ENCODE results near the gene SMAD3. TPM values are rescaled to one million over a fixed set of nuclear protein-coding genes. Genes with fewer than 3 reads are reported as not detected.
A peak's percentile ranks its signal among the peaks of the same experiment; 100 is the strongest.

The SMAD3 gene
- total and polyA plus RNA-seq, 2 of the 8 experiments (the other 6 are each of a cell fraction or from before 2014, with no cell fraction given) = 10.1 to 12.4 TPM

DNA sequence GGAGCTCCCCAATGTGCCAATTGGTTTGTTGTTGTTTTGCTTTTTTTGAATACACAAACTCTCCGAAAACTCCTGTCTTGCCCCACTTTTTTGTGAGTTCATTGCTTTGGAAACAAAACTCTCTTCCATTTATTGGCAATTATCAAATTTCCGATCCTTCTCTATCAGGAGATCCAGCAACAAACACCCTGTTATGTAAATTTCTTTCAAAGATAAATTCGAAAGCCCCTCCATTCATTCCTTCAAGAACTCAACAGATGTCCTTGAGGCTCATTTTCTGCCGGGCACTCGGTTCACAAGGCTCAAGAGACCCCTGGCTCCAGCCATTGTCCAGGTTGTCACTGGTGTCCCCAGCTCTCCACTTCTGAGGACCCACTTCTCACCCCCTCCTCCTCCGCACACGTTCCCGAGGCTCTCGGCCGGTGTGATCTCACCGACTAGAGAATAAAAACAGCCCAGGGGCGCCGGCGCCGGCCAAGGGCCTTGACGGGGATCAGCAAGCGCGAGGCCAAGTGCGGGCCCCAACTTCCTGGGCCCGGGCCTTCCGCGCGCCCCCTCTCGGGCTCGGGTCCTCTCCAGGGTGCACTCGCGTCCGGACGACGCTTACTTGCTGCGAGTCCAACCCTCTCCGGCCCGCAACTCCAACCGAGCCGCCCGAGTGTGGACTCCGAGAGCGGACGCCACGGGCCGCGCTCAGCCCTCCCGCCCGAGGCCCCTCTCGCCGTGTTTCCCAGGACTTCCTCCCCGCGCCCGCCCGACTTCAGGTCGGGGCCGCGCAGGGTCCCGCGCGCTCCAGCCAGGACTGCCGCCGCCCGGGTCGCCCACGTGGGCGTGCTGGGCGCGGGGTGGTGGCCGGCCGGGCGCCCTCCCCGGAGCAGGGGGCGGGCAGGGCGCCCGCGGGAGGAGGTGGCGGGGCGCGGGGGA lies 533 bp upstream of the SMAD3 start (continued):
- TF ChIP-seq GABPA (IDR thresholded peaks at IDR 0.05; ENCODE audit: borderline replicate concordance, insufficient read depth, low read length) (0 out of 2 replicates have a peak, but pooled peaks have one; percentile 67), KDM1A (IDR thresholded peaks at IDR 0.05; ENCODE audit: borderline replicate concordance, low read length) (no peak), SAP30 (IDR thresholded peaks at IDR 0.05; ENCODE audit: insufficient read depth, insufficient replicate concordance, low read length) (no peak), RBBP5 (IDR thresholded peaks at IDR 0.05; ENCODE audit: borderline replicate concordance, low read depth, low read length) (0 out of 2 replicates have a peak, but pooled peaks have one; percentile 20), POLR2AphosphoS5 (IDR thresholded peaks at IDR 0.05; ENCODE audit: low read depth, low read length) (no peak), YY1 (IDR thresholded peaks at IDR 0.05; ENCODE audit: low read depth, low read length) (0 out of 2 replicates have a peak, but pooled peaks have one; percentile 10)

Data from H1 (cell line).